T1000 (cell line): ENCODE data around the gene KLHL29.

Source experiments
- DNase-seq: peaks from one replicate; lab custom pipeline; 2025; ENCODE audit warnings: mixed read lengths; lab: John Stamatoyannopoulos, UW

The KLHL29 gene

DNA sequence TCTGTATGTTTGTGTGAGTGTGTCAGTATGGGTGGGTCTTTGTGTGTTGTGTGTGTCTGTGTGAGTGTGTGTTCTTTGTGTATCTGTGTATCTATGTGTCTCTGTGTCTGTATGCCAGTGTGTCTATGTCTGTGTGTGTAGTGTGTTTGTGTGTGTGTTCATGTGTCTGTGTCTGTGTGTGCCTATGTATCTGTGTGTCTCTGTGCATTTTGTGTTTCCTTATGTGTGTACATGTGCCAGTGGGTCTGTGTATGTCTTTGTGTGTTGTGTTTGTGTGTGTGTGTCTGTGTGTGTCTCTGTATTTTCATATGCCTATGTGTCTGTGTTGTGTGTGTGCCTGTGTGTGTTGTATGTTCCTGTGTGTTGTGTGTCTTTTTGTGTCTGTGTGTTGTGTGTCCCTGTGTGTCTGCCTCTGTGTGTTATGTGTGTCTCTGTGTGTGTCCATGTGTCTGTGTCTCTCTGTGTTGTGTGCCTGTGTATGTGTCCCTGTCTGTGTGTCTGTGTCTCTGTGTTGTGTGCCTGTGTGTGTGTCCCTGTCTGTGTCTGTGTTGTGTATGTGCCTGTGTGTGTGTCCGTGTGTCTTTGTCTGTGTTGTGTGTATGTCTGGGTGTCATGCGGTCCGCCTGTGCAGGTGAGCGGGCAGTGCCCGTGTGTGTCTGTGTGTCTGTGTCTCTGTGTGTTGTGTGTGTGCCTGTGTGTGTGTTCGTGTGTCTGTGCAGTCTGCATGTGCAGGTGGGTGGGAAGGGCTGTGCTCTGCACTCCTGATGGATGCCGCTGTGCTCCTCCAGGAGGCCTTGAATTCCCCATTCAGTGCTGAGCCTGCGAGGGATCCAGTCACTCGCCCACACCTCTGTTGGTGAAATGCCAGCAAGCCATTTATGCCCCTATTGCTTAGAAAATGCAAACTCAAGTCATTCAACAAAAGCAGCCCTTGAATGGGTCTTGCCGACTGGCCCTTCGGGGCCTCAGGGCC lies 37.4 kb downstream of the KLHL29 start:
- no peak for DNase-seq

- no peak for DNase-seq
Measured at GRCh38 chr2:23423062-23423872, 38.3 kb downstream of the KLHL29 start.

DNA sequence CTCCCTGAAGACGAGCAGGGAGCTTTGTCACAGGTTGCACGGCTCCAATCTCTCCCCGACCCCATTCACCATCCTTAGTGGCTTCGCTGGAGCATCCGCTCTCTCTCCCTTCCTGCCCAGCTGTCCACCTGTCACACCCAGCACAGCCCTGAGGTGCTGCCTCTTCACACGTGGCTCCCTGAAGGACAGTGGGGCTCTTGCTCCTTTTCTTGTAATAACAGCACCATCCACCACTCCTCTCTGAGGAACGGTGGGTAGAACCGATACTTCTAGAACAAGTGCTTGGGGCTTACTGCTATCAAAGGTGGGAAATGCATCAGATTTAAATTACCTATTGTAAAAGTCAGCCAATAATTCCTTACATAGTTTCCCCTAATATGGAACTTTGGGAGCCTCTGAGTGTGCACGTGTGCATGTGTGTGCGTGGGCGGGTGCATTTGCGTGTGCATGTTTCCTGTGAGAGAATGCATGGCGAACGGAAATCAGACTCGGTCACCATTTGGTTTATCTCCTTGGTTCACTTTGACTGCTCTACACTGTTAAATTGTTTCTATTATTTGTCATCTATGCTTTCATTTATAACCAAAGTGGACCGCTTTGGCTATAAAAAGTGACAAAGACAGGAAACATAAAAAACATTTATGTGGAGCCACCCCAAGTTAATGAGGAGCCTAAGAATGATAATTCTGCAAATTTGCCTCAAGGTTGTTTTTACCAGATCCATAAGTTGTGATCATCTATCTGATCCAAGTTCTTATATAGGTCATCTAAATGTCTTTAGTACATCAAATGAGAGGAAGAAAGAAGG lies 39.1 kb downstream of the KLHL29 start:
- no peak for DNase-seq

- no peak for DNase-seq
Measured at GRCh38 chr2:23425338-23425871, 40.4 kb downstream of the KLHL29 start.

- no peak for DNase-seq
Measured at GRCh38 chr2:23425885-23426262, 40.9 kb downstream of the KLHL29 start.

DNA sequence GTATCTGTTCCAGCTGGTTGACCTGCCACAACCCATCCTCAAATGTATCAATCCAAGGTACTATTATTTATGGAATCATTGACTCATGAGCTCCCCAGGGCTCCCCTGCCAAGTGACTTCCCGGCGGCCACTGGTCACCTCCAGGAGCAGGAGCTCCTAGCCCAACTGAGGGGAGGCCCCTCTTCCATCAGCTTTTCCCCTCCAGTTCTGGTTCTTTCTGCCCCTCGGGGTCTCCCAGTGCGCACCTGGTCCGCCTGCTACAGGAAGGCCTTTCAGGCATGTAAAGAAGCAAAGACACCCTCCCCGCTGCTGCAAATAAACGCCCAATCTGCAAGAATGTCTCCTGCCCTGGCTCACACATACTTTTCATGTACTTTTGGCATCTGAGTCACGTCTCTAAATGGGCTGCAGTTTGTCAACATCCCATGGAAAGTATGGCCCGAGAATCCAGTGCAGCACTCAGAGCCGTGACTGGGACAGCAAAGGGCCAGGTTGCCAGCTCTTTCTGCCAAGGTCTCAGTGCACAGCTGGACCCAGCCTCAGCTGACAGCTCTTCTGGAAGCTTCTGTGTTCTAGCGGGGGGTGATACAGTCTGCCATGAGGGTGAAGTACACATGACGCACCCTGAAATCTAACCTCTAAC lies 41.4 kb downstream of the KLHL29 start:
- no peak for DNase-seq

GRCh38 chr2:23427350-23427749 lies 42.4 kb downstream of the KLHL29 start:
- DNase-seq: no peak

GRCh38 chr2:23427976-23428375 lies 43.0 kb downstream of the KLHL29 start:
- no peak for DNase-seq

- DNase-seq: no peak
Measured at GRCh38 chr2:23429036-23429435, 44.1 kb downstream of the KLHL29 start.

- no peak for DNase-seq
Measured at GRCh38 chr2:23430263-23430662, 45.3 kb downstream of the KLHL29 start.

GRCh38 chr2:23432531-23432930 lies 47.6 kb downstream of the KLHL29 start:
- no peak for DNase-seq

GRCh38 chr2:23433282-23433681 lies 48.3 kb downstream of the KLHL29 start:
- no peak for DNase-seq

GRCh38 chr2:23434721-23435121 lies 49.7 kb downstream of the KLHL29 start:
- no peak for DNase-seq

GRCh38 chr2:23435250-23436035 lies 50.5 kb downstream of the KLHL29 start:
- no peak for DNase-seq

DNA sequence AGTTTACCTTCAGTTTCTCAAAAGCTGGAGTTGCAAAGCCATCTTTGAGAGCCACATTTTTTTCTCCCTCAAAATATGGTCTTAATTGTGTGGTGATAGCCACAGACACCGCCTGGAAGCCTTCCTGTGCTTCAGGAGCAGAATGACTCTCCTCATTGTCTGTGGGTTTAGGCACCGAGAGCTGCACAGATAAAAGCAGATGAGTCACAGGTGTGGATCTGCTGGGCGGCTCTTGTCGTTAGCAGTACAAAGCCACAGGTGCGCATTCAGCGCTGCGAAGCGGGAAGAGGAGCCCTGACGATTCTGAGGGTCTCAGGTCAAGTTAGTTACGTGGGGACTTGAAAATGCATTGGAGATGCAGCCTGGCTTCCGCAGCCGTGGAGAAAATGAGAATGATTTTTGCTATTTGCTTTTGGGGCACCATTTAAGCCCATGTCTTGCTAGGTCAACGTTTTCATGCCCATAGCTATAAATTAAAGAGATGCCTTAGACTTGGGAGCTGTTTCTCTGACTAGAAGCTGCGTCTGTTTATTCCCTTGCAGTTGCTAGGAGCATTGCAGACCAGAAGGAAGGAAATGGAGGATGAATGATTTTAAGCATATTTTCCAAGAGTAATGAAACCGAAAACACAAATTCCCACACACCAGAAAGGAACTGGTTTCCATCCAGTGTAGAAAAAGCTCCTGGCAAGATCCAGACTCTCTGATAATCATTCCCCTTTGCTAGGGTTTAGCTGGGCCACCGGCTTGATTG lies 51.5 kb downstream of the KLHL29 start:
- no peak for DNase-seq

- DNase-seq: no peak
Measured at GRCh38 chr2:23441414-23441813, 56.4 kb downstream of the KLHL29 start.

DNA sequence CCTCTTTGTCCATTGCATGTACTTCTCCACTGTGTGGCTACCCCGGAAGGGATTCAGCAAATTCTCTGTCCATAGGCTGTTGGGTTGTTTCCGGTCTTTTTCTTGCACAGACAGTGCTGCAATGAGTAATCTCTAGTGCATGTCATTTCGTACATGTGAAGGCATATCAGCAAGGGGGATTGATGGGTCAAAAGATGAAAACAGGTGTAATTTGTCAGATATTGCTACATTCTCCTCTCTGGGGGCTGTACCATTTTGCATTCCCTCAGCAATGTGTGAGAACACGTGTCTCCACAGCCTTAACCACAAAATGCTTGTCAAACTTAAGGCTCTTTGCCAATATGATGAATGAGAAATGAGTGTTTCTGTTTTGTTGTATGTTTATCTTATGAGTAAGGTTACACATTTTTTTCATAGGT lies 60.5 kb downstream of the KLHL29 start:
- DNase-seq: no peak

GRCh38 chr2:23446916-23447315 lies 61.9 kb downstream of the KLHL29 start:
- DNase-seq: no peak

DNA sequence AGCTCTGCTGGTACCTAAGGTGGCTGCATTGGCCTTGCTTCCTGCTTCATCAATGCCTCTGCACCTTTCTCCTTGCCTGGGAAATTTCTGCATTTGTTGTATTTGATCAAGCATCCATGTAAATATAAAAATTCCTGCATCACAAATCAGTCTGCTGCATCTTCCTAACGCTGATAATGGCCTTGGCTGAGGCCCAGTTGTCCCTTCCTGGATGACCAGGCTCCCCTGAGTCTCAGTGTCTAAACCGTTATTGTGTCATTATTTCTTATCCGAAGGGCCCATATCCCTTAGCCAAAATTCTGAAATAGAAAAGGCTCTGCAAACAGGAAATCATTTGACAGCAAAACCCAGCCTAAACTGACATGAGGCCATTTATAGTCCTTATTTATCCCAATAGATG lies 62.4 kb downstream of the KLHL29 start:
- no peak for DNase-seq

DNA sequence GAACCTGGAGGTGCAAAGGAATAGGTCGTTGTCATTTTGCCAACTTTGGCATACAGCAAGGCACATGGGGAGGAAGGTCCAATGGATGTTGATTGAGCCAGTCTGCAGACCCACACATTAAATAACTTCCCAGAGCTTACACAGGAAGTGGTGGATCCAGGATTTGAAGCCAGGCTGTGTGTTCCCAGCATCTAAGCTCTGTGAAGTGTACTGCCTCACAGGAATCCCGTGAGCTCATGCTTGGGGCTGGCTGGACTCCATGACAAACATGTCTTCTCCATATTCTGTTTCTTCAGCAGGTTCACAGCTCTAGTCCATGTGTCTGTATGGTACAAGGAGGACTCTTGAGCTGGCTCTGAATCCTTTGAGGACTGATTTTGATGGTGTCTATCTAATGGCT lies 63.9 kb downstream of the KLHL29 start:
- no peak for DNase-seq
